Neural crest cell (in vitro differentiated cells): ENCODE results near the gene TPD52L1. TPM values are rescaled to one million over a fixed set of nuclear protein-coding genes. Genes with fewer than 3 reads are reported as not detected.

Experiments used
- DNase-seq: peaks from one replicate; pipeline ENCODE4 v3.0.0; 2021; ENCODE audit warnings: low read depth, mixed read lengths, low spot score
- H3K27ac Mint-ChIP-seq: one replicate; pipeline ENCODE4 v1.8.0; 2021; ENCODE audit warnings: mild to moderate bottlenecking, mixed read lengths; ENCODE audit not compliant: unreplicated experiment
- H3K27me3 Mint-ChIP-seq: 2 replicates; pipeline ENCODE4 v1.8.0; 2021; ENCODE audit warnings: low read depth, mild to moderate bottlenecking, mixed read lengths
- H3K36me3 Mint-ChIP-seq: 2 replicates; pipeline ENCODE4 v1.8.0; 2021; ENCODE audit warnings: low read depth, mild to moderate bottlenecking, mixed read lengths
- H3K4me1 Mint-ChIP-seq: 2 replicates; pipeline ENCODE4 v1.8.0; 2021; ENCODE audit warnings: mixed read lengths
- H3K4me3 Mint-ChIP-seq: one replicate; pipeline ENCODE4 v1.8.0; 2021; ENCODE audit warnings: mild to moderate bottlenecking, mixed read lengths
- H3K9me3 Mint-ChIP-seq: 2 replicates; pipeline ENCODE4 v1.8.0; 2021; ENCODE audit warnings: mixed read lengths
- long read RNA-seq: library from polyadenylated mRNA; unstranded; transcript quantifications from one replicate; pipeline ENCODE4 v2.0.0, GENCODE V29; 2020
- total RNA-seq: library from RNA; stranded (reverse); gene quantifications from 2 replicates; pipeline ENCODE4 v1.2.1, GENCODE V29; 2021
- TF ChIP-seq, protein P1 (sequence below): fragments of 200-600 bp; sonication (generic); conservative IDR thresholded peaks from 2 replicates; pipeline ENCODE4 v1.5.0; 2021; ENCODE audit warnings: antibody characterized with exemption, mild to moderate bottlenecking

Gene TPD52L1
- total RNA-seq = 2.9 and 3.6 TPM in 2 replicates
- long read RNA-seq, partial matches to known transcripts = 0 of 3 reads
- long read RNA-seq, other reads (novel, unspliced or antisense) = 2 of 3 reads

GRCh38 chr6:125153391-125154117 is at the start of gene TPD52L1:
TSS of gene TPD52L1 (plus strand) at chr6:125153773. CDS start at chr6:125153952, 179 bp downstream.
- Mint-ChIP-seq H3K27me3 (peaks cover 46% of the 10 kb centered on the region), H3K4me3 (peak within 1 kb of the TSS; percentile 93), H3K4me1 (peaks cover 4% of the 10 kb centered on the region), H3K27ac (no peak within 1 kb of the TSS), H3K36me3 (no peaks in the 10 kb centered on the region), H3K9me3 (no peaks in the 10 kb centered on the region)
- DNase-seq = peak; percentile 47
- TF ChIP-seq, protein P1, sequence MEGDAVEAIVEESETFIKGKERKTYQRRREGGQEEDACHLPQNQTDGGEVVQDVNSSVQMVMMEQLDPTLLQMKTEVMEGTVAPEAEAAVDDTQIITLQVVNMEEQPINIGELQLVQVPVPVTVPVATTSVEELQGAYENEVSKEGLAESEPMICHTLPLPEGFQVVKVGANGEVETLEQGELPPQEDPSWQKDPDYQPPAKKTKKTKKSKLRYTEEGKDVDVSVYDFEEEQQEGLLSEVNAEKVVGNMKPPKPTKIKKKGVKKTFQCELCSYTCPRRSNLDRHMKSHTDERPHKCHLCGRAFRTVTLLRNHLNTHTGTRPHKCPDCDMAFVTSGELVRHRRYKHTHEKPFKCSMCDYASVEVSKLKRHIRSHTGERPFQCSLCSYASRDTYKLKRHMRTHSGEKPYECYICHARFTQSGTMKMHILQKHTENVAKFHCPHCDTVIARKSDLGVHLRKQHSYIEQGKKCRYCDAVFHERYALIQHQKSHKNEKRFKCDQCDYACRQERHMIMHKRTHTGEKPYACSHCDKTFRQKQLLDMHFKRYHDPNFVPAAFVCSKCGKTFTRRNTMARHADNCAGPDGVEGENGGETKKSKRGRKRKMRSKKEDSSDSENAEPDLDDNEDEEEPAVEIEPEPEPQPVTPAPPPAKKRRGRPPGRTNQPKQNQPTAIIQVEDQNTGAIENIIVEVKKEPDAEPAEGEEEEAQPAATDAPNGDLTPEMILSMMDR = peak; percentile 85

GRCh38 chr6:125104425-125104824 is 49.1 kb upstream of the TPD52L1 start:
- Mint-ChIP-seq H3K27me3 (peaks cover 4% of the 10 kb centered on the region), H3K4me3 (no peak overlapping the region), H3K9me3 (peaks cover 3% of the 10 kb centered on the region), H3K36me3 (peaks cover 3% of the 10 kb centered on the region), H3K27ac (peak overlapping the region; percentile 6), H3K4me1 (peaks cover 27% of the 10 kb centered on the region)
- DNase-seq = no peak
- TF ChIP-seq, protein P1 = no peak

- peaks cover 17% of the 10 kb centered on the region for H3K36me3 Mint-ChIP-seq
- DNase-seq = no peak
- no peak overlapping the region for H3K4me3 Mint-ChIP-seq
- no peak overlapping the region for H3K27ac Mint-ChIP-seq
- peaks cover 20% of the 10 kb centered on the region for H3K9me3 Mint-ChIP-seq
- H3K27me3 Mint-ChIP-seq = no peaks in the 10 kb centered on the region
- TF ChIP-seq, protein P1 = no peak
- peaks cover 19% of the 10 kb centered on the region for H3K4me1 Mint-ChIP-seq
These were observed 46.5 kb upstream of the TPD52L1 start for GRCh38 chr6:125107048-125107447.

- TF ChIP-seq, protein P1 = no peak
- H3K36me3 Mint-ChIP-seq = peaks cover 22% of the 10 kb centered on the region
- H3K9me3 Mint-ChIP-seq = peaks cover 25% of the 10 kb centered on the region
- no peak overlapping the region for H3K27ac Mint-ChIP-seq
- DNase-seq = no peak
- H3K4me3 Mint-ChIP-seq = no peak overlapping the region
- H3K27me3 Mint-ChIP-seq = no peaks in the 10 kb centered on the region
- peaks cover 15% of the 10 kb centered on the region for H3K4me1 Mint-ChIP-seq
These were observed 45.7 kb upstream of the TPD52L1 start for GRCh38 chr6:125107896-125108295.

- H3K27me3 Mint-ChIP-seq = no peaks in the 10 kb centered on the region
- no peak overlapping the region for H3K4me3 Mint-ChIP-seq
- DNase-seq = no peak
- peaks cover under 1% of the 10 kb centered on the region for H3K4me1 Mint-ChIP-seq
- H3K9me3 Mint-ChIP-seq = peaks cover 25% of the 10 kb centered on the region
- H3K27ac Mint-ChIP-seq = no peak overlapping the region
- H3K36me3 Mint-ChIP-seq = peaks cover 22% of the 10 kb centered on the region
- TF ChIP-seq, protein P1 = no peak
These were observed 43.5 kb upstream of the TPD52L1 start for GRCh38 chr6:125110056-125110455.
